OCI-LY7 (cell line): Measurements from ENCODE around the gene SLC17A1.

ENCODE experiments used
- CTCF ChIP-seq: fragments of 200-600 bp; sonication (generic); conservative IDR thresholded peaks from 2 replicates; pipeline ENCODE4 v1.5.1; 2014; ENCODE audit warnings: mild to moderate bottlenecking, antibody characterized with exemption, low read length, moderate library complexity, mixed read lengths
- EZH2phosphoT487 ChIP-seq: fragments of 200-600 bp; sonication (generic); IDR thresholded peaks from 2 replicates; pipeline ENCODE4 v1.6.1; 2018; ENCODE audit warnings: low read depth, borderline replicate concordance, mild to moderate bottlenecking, mixed run types, antibody characterized with exemption, low read length, moderate library complexity, mixed read lengths

GRCh38 chr6:25862199-25862598, 30.3 kb upstream of the SLC17A1 start:
- TF ChIP-seq CTCF = no peak
- no peak for TF ChIP-seq EZH2phosphoT487
